Measurements from ENCODE around the gene PPP2R1B.

Gene PPP2R1B

GRCh38 chr11:111808063-111808588, 41.9 kb upstream of the PPP2R1B start:
- ATAC-seq (ENCODE audit: insufficient read depth, low read depth) (no peak), DNase-seq (no peak)
- no peaks in the 10 kb centered on the region for H3K27me3 ChIP-seq (ENCODE audit: insufficient read depth, low read length, poor library complexity)
- no peak overlapping the region for H3K4me3 ChIP-seq (ENCODE audit: low read depth in 1 of 2, low read length in 2 of 2)
- no peak overlapping the region for H2AFZ ChIP-seq (ENCODE audit: low read depth, low read length)
- peaks cover 61% of the 10 kb centered on the region; the same call in 1 of the 2 replicates for H3K36me3 ChIP-seq (ENCODE audit: insufficient read depth, low read length)
- H3K79me2 ChIP-seq (ENCODE audit: insufficient read depth, low read length) = no peaks in the 10 kb centered on the region
- H3K4me2 ChIP-seq (ENCODE audit: insufficient read depth, low read length) = no peak overlapping the region
- no peak overlapping the region for H3K27ac ChIP-seq (ENCODE audit: low read length)
- H4K20me1 ChIP-seq (ENCODE audit: insufficient read depth, low read length) = no peaks in the 10 kb centered on the region
- no peak overlapping the region for H3K9ac ChIP-seq (ENCODE audit: low read depth, low read length)
- no peaks in the 10 kb centered on the region for H3K4me1 ChIP-seq (ENCODE audit: insufficient read depth, low read length)
- TF ChIP-seq CTCF (IDR thresholded peaks at IDR 0.05; ENCODE audit: borderline replicate concordance, extremely low read depth, low read length, poor library complexity, severe bottlenecking) (no peak), EZH2 (IDR thresholded peaks at IDR 0.05; ENCODE audit: borderline replicate concordance, low read depth, low read length, severe bottlenecking) (no peak)
- H3K9me3 ChIP-seq (ENCODE audit: insufficient read depth, low read length, severe bottlenecking) = no peaks in the 10 kb centered on the region

GRCh38 chr11:111807076-111807475, 40.9 kb upstream of the PPP2R1B start:
- TF ChIP-seq CTCF (IDR thresholded peaks at IDR 0.05; ENCODE audit: borderline replicate concordance, extremely low read depth, low read length, poor library complexity, severe bottlenecking) = no peak
- no peak for TF ChIP-seq EZH2 (IDR thresholded peaks at IDR 0.05; ENCODE audit: borderline replicate concordance, low read depth, low read length, severe bottlenecking)
- ATAC-seq (ENCODE audit: insufficient read depth, low read depth) (no peak), DNase-seq (no peak)
- Histone ChIP-seq H3K4me2 (ENCODE audit: insufficient read depth, low read length) (no peak overlapping the region), H3K9me3 (ENCODE audit: insufficient read depth, low read length, severe bottlenecking) (no peaks in the 10 kb centered on the region), H2AFZ (ENCODE audit: low read depth, low read length) (no peak overlapping the region), H4K20me1 (ENCODE audit: insufficient read depth, low read length) (no peaks in the 10 kb centered on the region), H3K9ac (ENCODE audit: low read depth, low read length) (no peak overlapping the region), H3K4me1 (ENCODE audit: insufficient read depth, low read length) (no peaks in the 10 kb centered on the region), H3K27ac (ENCODE audit: low read length) (no peak overlapping the region), H3K36me3 (ENCODE audit: insufficient read depth, low read length) (peaks cover 67% of the 10 kb centered on the region; the same call in 1 of the 2 replicates), H3K79me2 (ENCODE audit: insufficient read depth, low read length) (no peaks in the 10 kb centered on the region), H3K4me3 (ENCODE audit: low read depth in 1 of 2, low read length in 2 of 2) (no peak overlapping the region), H3K27me3 (ENCODE audit: insufficient read depth, low read length, poor library complexity) (no peaks in the 10 kb centered on the region)

- H3K27me3 ChIP-seq (ENCODE audit: insufficient read depth, low read length, poor library complexity) = no peaks in the 10 kb centered on the region
- TF ChIP-seq EZH2 (IDR thresholded peaks at IDR 0.05; ENCODE audit: borderline replicate concordance, low read depth, low read length, severe bottlenecking) (no peak), CTCF (IDR thresholded peaks at IDR 0.05; ENCODE audit: borderline replicate concordance, extremely low read depth, low read length, poor library complexity, severe bottlenecking) (no peak)
- peaks cover 51% of the 10 kb centered on the region; the same call in 1 of the 2 replicates for H3K36me3 ChIP-seq (ENCODE audit: insufficient read depth, low read length)
- DNase-seq (no peak), ATAC-seq (ENCODE audit: insufficient read depth, low read depth) (no peak)
- H3K9ac ChIP-seq (ENCODE audit: low read depth, low read length) = no peak overlapping the region
- H3K27ac ChIP-seq (ENCODE audit: low read length) = no peak overlapping the region
- H3K4me2 ChIP-seq (ENCODE audit: insufficient read depth, low read length) = no peak overlapping the region
- H4K20me1 ChIP-seq (ENCODE audit: insufficient read depth, low read length) = no peaks in the 10 kb centered on the region
- H3K4me3 ChIP-seq (ENCODE audit: low read depth in 1 of 2, low read length in 2 of 2) = no peak overlapping the region
- no peak overlapping the region for H2AFZ ChIP-seq (ENCODE audit: low read depth, low read length)
- no peaks in the 10 kb centered on the region for H3K4me1 ChIP-seq (ENCODE audit: insufficient read depth, low read length)
- no peaks in the 10 kb centered on the region for H3K79me2 ChIP-seq (ENCODE audit: insufficient read depth, low read length)
- H3K9me3 ChIP-seq (ENCODE audit: insufficient read depth, low read length, severe bottlenecking) = no peaks in the 10 kb centered on the region
Observed at GRCh38 chr11:111801135-111801534, 34.9 kb upstream of the PPP2R1B start.

Measured in DND-41 (cell line).